Choroid plexus epithelial cell (primary cell): ENCODE measurements around the gene NOS2.

Experiments
- DNase-seq: peaks from one replicate; pipeline ENCODE4 v3.0.0-alpha.2; 2010; ENCODE audit warnings: low read depth
- H3K4me3 ChIP-seq: 2 replicates; pipeline ENCODE4 v1.5.1; 2011; ENCODE audit warnings: low read depth, mild to moderate bottlenecking, control low read depth, low read length, moderate library complexity
- CTCF ChIP-seq: conservative IDR thresholded peaks from 2 replicates; pipeline ENCODE4 v1.5.1; 2011; ENCODE audit warnings: low read depth, mild to moderate bottlenecking, control low read depth, inconsistent platforms, low read length, moderate library complexity

The NOS2 gene

GRCh38 chr17:27802962-27803680, 2.8 kb upstream of the NOS2 start:
- no peak for DNase-seq
- H3K4me3 ChIP-seq = no peak overlapping the region
- no peak for TF ChIP-seq CTCF

GRCh38 chr17:27802033-27802432, 1.7 kb upstream of the NOS2 start:
- DNase-seq = no peak
- no peak for TF ChIP-seq CTCF
- no peak overlapping the region for H3K4me3 ChIP-seq

- TF ChIP-seq CTCF = no peak
- no peak for DNase-seq
- H3K4me3 ChIP-seq = no peak overlapping the region
Measured at GRCh38 chr17:27798376-27798775, 2.0 kb downstream of the NOS2 start.

- no peak for TF ChIP-seq CTCF
- H3K4me3 ChIP-seq = no peak overlapping the region
- DNase-seq = no peak
Measured at GRCh38 chr17:27797390-27798091, 2.8 kb downstream of the NOS2 start.

GRCh38 chr17:27793906-27794569, 6.3 kb downstream of the NOS2 start:
- no peak for TF ChIP-seq CTCF
- H3K4me3 ChIP-seq = peak overlapping the region; percentile 21
- no peak for DNase-seq

- DNase-seq = no peak
- TF ChIP-seq CTCF = no peak
- H3K4me3 ChIP-seq = peak overlapping the region; percentile 21
Measured at GRCh38 chr17:27793168-27793905, 7.0 kb downstream of the NOS2 start.
